WTC11 (cell line): ENCODE results near the gene RAB3GAP1.

Source experiments
- CREM ChIP-seq: sonication (generic); formaldehyde crosslinking; IDR thresholded peaks from 2 replicates; pipeline ENCODE4 v1.8.1; 2022; ENCODE audit warnings: mild to moderate bottlenecking, missing genetic modification reagents, moderate library complexity
- ELF4 ChIP-seq: sonication (generic); formaldehyde crosslinking; IDR thresholded peaks from 2 replicates; pipeline ENCODE4 v1.8.1; 2022; ENCODE audit warnings: low read depth, mild to moderate bottlenecking, moderate library complexity, missing genetic modification reagents
- ESRRA ChIP-seq: sonication (generic); formaldehyde crosslinking; IDR thresholded peaks from 2 replicates; pipeline ENCODE4 v1.8.1; 2022; ENCODE audit warnings: mild to moderate bottlenecking, missing genetic modification reagents, borderline replicate concordance
- HMGXB4 ChIP-seq: sonication (generic); formaldehyde crosslinking; IDR thresholded peaks from 2 replicates; pipeline ENCODE4 v1.8.1; 2023; ENCODE audit warnings: mild to moderate bottlenecking, moderate library complexity, missing genetic modification reagents
- MYBL2 ChIP-seq: sonication (generic); formaldehyde crosslinking; IDR thresholded peaks from 2 replicates; pipeline ENCODE4 v1.8.1; 2023; ENCODE audit warnings: mild to moderate bottlenecking, moderate library complexity, missing genetic modification reagents
- NR3C1 ChIP-seq: sonication (generic); formaldehyde crosslinking; conservative IDR thresholded peaks from 2 replicates; pipeline ENCODE4 v1.8.1; 2023; ENCODE audit warnings: low read depth, mild to moderate bottlenecking, missing genetic modification reagents
- PREB ChIP-seq: sonication (generic); formaldehyde crosslinking; IDR thresholded peaks from 2 replicates; pipeline ENCODE4 v1.8.1; 2022; ENCODE audit warnings: mild to moderate bottlenecking, missing genetic modification reagents, moderate library complexity, borderline replicate concordance
- SP1 ChIP-seq: sonication (generic); formaldehyde crosslinking; conservative IDR thresholded peaks from 2 replicates; pipeline ENCODE4 v1.8.1; 2022; ENCODE audit warnings: missing genetic modification reagents
- USF2 ChIP-seq: sonication (generic); formaldehyde crosslinking; IDR thresholded peaks from 2 replicates; pipeline ENCODE4 v1.8.1; 2023; ENCODE audit warnings: mild to moderate bottlenecking, missing genetic modification reagents, moderate library complexity
- ZNF121 ChIP-seq: sonication (generic); formaldehyde crosslinking; IDR thresholded peaks from 2 replicates; pipeline ENCODE4 v1.8.0; 2023; ENCODE audit warnings: missing genetic modification reagents
- ZNF232 ChIP-seq: sonication (generic); formaldehyde crosslinking; IDR thresholded peaks from 2 replicates; pipeline ENCODE4 v1.8.0; 2022; ENCODE audit warnings: mild to moderate bottlenecking, missing genetic modification reagents
- TF ChIP-seq, protein P1 (sequence below): fragments of 200-600 bp; IDR thresholded peaks from 2 replicates; pipeline ENCODE4 v1.8.0; 2022; ENCODE audit warnings: antibody characterized with exemption
- TF ChIP-seq, protein P2 (sequence below): fragments of 250-450 bp; sonication (Bioruptor Pico); IDR thresholded peaks from 2 replicates; pipeline ENCODE4 v1.9.0; 2021; ENCODE audit warnings: mild to moderate bottlenecking

DNA sequence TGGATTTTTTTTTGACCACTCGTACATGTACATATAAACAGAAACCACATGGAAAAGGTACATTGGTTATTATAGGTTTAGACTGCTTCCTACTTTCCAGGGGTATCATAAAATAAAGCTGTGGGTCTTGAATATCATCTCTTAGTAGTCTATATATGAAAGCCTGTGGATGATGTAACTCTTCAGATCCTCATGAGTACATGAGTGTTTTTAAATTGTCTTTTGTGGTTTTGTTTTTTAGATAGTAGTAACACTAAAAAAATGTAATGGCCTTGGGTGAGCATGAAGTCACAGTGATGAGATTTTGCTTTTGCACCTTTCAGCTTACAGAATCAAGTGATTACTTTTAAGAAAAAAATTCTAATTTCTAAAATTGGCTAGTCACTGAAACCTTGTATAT is 80.2 kb downstream of the RAB3GAP1 start:
- TF ChIP-seq ESRRA (CRISPR knock-in tag) (no peak), ZNF121 (CRISPR knock-in tag) (no peak), ZNF232 (CRISPR knock-in tag) (no peak), USF2 (no peak), HMGXB4 (CRISPR knock-in tag) (no peak), SP1 (CRISPR knock-in tag) (no peak), PREB (CRISPR knock-in tag) (no peak), MYBL2 (CRISPR knock-in tag) (no peak), NR3C1 (CRISPR knock-in tag) (no peak), ELF4 (CRISPR knock-in tag) (no peak), CREM (CRISPR knock-in tag) (no peak)
- TF ChIP-seq, protein P1, sequence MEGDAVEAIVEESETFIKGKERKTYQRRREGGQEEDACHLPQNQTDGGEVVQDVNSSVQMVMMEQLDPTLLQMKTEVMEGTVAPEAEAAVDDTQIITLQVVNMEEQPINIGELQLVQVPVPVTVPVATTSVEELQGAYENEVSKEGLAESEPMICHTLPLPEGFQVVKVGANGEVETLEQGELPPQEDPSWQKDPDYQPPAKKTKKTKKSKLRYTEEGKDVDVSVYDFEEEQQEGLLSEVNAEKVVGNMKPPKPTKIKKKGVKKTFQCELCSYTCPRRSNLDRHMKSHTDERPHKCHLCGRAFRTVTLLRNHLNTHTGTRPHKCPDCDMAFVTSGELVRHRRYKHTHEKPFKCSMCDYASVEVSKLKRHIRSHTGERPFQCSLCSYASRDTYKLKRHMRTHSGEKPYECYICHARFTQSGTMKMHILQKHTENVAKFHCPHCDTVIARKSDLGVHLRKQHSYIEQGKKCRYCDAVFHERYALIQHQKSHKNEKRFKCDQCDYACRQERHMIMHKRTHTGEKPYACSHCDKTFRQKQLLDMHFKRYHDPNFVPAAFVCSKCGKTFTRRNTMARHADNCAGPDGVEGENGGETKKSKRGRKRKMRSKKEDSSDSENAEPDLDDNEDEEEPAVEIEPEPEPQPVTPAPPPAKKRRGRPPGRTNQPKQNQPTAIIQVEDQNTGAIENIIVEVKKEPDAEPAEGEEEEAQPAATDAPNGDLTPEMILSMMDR, result no peak
- TF ChIP-seq, protein P2, sequence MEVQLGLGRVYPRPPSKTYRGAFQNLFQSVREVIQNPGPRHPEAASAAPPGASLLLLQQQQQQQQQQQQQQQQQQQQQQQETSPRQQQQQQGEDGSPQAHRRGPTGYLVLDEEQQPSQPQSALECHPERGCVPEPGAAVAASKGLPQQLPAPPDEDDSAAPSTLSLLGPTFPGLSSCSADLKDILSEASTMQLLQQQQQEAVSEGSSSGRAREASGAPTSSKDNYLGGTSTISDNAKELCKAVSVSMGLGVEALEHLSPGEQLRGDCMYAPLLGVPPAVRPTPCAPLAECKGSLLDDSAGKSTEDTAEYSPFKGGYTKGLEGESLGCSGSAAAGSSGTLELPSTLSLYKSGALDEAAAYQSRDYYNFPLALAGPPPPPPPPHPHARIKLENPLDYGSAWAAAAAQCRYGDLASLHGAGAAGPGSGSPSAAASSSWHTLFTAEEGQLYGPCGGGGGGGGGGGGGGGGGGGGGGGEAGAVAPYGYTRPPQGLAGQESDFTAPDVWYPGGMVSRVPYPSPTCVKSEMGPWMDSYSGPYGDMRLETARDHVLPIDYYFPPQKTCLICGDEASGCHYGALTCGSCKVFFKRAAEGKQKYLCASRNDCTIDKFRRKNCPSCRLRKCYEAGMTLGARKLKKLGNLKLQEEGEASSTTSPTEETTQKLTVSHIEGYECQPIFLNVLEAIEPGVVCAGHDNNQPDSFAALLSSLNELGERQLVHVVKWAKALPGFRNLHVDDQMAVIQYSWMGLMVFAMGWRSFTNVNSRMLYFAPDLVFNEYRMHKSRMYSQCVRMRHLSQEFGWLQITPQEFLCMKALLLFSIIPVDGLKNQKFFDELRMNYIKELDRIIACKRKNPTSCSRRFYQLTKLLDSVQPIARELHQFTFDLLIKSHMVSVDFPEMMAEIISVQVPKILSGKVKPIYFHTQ (CRISPR knock-in tag), result no peak
